NCI-H748 treated with DMSO at 0.1 percent for 48 hours (cell line): Measurements from ENCODE around the gene LHPP.
"Not testable (repeated sequence)": the region's sequence is repeated elsewhere in the genome, so short reads cannot be mapped to it uniquely, and the experiment has no call there.

Experiments
- DNase-seq: peaks from one replicate; lab custom pipeline; 2025; lab: John Stamatoyannopoulos, UW

LHPP gene

DNA sequence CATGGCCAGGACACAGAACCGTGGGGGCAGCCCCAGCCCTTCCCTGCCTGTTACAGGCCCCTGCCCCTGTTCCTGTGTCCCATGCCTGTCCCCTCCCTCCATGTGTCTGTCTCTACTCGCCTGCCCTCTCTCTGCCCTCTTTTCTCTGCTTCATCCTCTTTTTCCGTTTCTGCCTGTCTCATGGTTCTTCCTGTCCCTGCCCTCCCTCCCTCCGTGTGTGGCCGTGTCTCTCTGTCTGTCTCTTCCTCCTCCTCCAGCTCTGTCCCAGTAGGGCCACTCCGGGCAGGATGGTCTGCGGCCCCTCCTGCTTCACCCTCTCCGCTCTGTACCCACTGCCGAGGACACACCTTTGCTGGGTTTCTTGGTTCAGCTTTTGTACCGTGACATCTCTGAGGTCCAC is 145.2 kb downstream of the LHPP start:
- no peak for DNase-seq

DNA sequence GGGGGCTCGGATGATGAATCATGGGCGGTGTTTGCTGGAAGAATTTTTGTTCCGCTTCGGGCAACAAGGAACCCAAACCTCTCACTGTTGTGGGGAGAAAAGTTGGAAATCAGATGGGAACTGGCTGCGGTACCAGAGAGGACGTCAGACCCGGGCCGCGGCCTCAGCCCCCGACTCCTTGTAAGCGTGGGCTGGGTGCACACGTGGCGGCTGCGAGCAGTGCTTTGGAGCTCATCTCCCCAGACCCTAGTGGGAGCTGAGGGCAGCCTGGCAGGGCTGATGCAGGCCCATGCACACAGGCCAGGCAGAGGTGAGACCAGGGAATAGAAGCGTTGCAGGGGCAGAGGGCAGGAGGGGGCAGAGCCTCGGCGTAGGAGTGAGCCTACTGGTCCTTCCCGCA is 146.1 kb downstream of the LHPP start:
- no peak for DNase-seq

DNA sequence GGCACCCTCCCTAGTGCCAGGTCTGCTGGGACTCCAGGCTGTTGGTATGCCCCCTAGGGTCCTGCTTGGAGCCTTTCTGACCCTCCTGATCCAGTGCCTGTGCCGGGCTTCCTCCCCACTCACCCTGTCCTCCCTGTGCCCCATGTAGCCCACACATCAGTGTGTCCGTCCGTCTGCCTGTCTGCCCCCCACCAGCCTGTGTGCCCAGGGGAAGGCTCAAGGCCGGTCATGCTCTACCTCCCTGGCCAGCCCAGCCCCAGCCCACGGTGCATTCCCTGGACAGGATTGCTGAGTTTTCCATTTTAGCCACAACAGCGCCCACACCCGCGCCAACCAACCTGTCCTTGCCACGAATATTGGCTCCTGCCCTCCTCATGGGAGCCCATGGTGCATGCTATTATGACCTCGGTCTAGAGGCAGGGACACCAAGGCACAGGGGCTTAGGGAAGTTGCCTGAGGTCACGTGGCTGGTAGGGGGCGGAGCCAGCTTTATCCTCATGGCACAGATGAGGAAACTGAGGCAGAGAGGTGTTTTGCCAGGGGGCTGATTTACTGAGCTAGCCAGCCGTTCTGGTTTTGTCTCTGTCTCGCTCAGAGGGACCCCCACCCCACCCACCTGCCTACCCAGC is 146.6 kb downstream of the LHPP start:
- DNase-seq, result no peak

DNA sequence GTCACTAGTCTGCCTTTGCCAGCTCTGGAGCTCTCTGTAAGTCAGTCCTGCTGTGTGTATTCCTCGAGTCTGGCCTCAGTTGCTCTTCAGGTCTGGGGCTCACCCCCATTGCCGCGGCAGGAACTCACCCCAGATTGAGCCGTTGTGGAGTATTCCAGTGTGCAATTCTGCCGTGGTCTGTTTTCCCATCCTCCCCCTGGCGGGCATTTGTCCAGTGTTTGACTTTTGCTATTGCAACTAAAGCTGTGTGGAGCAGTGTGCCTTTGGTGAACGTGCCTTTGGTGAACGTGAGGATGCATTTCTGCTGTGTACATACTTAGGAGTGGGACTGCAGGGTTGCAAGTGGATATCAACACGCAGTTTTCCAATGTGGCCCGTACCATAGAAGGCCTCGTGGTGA is 148.1 kb downstream of the LHPP start:
- DNase-seq, result no peak

DNA sequence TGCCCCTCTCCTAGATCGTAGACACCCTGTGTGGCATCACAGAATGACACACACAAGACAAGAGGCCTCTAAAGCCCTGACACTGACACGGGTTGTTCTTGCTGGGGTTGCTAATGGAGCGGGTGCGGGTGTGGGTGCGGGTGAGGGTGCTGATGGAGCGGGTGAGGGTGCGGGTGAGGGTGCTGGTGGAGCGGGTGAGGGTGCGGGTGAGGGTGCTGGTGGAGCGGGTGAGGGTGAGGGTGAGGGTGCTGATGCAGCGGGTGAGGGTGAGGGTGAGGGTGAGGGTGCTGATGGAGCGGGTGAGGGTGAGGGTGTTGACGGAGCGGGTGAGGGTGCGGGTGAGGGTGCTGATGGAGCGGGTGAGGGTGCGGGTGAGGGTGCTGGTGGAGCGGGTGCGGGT is 148.6 kb downstream of the LHPP start:
- not testable (repeated sequence) for DNase-seq

DNA sequence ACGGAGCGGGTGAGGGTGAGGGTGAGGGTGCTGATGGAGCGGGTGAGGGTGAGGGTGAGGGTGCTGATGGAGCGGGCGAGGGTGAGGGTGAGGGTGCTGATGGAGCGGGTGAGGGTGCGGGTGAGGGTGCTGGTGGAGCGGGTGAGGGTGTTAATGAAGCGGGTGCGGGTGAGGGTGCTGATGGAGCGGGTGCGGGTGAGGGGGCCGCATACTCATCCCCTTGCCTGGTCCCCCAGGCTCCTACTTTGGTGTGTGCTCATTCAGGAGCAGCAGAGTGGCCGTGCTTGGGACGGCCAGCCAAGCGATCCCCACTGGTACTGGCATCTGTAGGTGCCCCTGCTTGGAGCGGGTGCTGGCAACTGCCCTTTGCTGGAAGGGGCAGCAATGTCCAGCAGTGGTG is 149.2 kb downstream of the LHPP start:
- not testable (repeated sequence) for DNase-seq

DNA sequence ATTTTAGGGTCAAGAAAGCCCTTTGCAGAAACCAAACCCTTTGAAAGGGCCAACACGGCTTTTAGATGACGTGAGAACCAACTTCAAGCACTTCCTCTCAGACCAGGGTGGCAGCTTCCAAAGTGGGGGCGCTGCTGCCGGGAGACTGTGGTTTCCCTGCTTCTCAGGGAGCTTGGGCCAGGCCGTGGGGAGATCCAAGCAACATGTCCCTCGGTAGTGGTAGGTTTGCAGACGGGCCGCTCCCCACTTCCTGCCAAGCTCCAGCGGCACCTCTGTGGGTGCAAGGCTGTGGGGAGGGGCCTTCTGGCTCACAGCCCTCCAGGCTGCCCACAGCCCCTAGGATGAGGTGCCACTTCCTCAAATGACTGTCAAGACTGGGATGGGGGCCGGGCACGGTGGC is 150.1 kb downstream of the LHPP start:
- no peak for DNase-seq

DNA sequence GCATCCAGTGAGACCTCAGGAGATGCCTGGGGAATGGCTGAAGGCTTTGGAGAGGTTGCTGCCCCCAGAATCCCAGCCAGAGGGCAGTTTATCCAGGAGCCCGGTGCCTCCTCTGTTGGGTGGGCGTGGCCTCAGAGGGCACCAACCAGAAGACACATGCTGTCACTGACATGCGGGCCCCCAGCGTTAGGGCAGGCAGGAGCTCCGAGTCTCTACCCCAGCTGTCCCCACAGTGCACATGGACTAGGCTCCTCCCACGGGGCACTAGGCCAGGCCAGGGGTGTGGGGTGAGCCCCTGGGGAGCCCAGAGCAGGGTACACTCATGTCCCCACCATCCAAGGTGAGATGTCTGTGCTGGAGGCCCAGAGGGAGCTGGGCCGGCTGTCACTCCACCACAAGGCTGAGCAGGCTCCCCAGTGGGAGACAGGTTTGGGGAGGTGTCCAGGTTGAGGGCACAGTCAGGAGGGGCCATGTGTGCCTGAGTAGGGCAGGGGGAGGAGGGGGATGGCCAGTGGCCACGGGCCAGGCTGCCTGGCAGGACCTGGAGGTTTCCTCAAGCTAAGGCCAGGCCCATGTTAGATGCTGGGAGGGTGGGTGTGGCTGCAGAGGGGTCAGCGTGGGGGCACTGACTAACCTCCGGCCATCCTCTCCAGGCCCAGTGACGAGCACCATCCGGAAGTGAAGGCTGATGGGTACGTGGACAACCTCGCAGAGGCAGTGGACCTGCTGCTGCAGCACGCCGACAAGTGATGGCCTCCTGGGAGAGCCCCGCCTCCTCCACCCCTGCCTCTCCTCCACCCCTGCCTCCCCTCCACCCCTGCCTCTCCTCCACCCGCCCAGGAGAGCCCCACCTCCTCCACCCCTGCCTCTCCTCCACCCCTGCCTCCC is 151.2 kb downstream of the LHPP start:
- DNase-seq, result no peak

DNA sequence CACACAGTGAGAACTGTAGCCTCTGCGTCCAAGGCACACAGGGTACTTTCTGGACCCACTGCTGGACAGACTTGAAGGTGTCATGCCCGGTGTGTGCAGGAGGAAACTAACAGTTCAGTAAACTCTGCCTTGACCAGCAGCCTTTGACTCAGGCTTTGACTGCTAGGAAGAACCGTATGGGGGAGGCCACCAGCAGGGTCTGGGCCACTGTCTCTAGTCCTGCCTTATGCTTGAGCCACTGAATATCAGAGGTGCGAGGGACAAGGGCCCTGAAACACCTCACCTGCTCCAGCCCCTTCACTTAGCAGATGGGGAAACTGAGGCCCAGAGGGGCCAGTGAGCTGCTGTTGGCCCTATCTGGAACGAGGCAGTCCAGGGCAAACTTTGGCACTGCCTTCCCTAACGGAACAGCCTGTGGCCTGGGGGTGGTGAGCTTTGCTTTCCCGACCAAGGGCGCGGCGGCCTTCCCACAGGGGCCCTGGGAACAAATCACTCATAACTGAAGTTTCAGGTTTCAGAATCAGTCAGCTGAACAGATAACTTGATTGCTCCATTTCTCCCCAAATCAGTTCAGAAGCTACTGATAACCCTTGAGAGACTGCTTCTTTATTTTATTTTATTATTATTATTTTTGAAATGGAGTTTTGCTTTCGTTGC is 152.5 kb downstream of the LHPP start:
- no peak for DNase-seq

DNA sequence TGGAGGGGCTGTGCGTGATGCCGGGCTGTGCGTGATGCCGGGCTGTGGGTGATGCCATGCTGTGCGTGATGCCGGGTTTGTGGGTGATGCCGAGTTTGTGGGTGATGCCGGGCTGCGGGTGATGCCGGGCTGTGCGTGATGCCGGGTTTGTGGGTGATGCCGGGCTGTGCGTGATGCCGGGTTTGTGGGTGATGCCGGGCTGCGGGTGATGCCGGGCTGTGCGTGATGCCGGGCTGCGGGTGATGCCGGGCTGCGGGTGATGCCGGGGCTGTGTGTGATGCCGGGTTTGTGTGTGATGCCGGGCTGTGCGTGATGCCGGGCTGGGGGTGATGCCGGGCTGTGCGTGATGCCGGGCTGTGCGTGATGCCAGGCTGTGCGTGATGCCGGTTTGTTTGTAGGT is 153.6 kb downstream of the LHPP start:
- DNase-seq, result no peak

DNA sequence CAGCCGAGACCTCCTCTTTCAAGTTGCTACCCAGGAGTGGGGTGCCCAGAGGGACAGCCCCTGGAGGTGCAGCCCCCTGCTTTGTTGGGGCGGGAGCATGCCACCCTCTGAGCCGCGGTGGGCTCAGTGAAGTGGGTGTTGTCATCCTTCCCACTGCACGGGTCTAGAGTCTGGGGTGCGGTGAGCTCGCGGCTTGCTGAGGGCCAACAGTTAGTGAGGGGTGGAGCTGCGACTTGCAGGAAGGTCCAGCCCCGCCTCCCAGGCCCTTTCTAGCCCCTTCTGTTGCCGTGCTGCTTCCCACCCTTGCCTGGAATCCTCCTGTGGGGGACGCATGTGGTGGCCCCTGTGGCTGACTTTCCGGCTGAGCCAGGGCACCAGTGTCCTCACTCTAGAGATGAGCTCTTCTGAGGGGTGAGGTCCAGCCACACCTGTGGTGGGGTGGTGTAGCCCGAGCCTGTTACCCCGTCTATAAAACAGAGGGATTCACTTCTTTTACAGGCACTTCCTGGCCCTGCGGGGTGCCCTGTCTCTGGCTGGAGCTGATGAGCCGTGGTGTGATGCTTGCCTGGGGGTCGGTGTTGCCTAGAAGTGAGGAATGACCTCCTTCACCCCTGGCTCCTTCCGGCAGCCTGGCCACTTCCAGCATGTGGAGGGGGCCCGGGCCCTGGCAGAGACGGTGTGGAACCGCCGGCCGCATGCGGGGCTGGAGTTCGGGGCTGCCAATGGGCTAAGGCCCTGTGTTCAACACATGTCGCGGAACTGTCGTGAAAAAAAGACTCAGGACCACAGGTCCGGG is 154.6 kb downstream of the LHPP start:
- no peak for DNase-seq

DNA sequence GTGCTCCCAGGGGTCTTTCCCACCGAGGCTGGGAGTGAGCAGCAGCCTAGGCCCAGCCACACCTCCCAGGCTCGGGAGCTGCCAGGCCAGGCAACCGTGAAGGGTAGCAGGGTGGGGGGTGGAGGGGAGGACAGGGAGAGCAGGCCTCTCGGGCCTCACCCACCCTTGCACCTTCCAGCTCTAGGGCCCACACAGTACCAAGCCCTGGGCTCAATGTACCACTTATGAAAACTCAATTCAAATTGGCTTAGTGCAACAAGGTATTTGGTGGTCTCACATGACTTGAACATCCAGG is 155.2 kb downstream of the LHPP start:
- no peak for DNase-seq

DNA sequence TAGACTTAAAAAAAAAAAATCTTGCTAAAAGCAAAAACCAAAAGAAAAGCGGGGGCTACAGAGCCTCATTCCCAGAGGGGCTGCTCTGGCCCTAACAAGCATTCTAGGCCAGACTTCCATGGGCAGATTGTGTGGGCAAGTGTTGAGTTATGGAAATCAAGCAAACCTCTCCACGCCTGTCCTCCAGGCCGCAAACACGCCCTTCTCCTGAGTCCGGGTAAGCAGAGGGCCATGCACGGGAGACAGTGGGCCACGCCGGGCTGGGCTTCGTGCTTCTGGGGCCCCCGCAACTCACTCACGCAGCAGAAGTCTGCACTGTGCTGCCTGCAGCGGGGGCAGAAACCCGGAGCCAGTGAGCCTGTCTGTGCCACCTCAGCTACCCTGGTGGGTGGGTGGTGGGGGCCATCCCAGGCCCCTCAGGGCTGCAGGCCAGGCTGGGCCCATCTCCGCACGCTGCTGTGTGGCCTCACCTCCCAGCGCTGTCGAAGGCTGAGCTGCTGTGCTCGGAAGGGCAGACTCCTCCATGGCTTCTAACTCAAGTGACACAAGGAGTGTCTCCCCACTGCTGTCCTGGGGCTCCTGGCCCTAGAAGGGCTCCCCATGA is 156.9 kb downstream of the LHPP start:
- DNase-seq, result no peak

DNA sequence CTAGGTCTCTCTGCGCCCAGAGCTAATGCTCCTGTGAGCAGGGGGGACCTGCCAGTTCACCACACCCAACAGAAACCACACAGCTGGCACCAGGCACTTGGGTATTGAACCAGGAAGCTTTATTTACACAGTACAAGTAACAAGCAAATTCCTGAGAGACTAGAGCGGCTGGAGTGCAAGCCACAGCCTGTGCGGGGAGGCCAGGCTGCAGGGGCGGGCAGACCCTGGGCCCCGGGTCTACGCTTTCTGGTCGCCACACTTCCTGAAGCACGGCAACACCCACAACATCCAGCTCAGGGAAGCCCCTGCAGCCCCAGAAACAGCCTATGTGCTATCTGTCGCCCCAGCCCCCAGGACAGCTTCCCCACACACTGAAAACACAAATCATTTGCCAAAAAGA is 157.6 kb downstream of the LHPP start:
- DNase-seq, result no peak

DNA sequence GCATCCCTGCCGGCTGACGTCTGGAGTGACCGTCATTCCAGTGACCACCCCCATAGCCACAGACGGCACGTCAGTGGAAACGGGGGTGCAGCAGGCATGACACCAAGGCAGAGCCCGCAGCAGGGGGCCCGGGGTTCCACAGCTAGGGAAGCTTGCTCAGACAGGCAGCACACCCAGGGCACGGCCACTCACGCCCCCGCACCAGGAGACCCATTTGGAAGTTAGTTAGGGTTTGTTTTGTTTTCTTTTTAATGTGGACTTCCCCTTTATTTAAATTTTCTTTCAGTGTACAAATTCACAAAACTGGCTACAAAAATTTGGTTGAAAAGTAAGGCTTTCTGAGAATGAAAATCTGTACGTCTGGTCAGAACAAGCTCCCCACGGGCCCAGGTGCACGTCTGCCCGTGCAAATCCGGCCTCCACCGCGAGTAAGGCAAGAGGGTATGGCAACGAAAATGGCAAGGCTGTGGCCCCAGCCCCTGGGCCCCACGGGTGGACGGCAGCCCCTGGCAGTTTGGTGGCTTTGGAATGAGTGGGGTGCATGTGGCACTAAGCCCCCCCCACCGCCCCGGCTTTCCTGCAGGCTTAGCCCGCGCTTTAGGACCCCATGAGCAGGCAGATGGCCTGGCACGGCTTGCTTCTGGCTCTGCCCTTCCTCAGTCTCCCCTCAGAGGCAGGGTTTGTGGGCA is 158.3 kb downstream of the LHPP start:
- DNase-seq, result no peak

DNA sequence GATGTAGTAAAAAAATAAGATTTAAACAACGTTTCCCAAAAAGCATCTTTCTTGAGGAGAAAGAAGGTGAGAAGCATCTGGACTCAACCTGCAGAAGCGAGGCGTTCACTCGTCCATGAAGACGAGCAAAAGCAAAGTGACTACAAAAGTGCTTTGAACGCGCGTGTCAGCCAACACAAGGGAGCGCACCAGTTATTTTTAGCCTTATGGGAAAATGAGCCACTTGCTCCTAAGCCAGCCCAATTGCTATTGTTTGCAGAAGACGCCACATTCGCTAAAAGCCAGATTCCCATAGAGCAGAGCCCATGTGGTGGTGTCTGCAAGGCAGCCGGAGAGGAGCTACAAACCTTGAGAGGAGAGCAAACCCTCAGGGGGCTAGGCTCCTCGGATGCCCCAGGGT is 160.0 kb downstream of the LHPP start:
- DNase-seq, result no peak

DNA sequence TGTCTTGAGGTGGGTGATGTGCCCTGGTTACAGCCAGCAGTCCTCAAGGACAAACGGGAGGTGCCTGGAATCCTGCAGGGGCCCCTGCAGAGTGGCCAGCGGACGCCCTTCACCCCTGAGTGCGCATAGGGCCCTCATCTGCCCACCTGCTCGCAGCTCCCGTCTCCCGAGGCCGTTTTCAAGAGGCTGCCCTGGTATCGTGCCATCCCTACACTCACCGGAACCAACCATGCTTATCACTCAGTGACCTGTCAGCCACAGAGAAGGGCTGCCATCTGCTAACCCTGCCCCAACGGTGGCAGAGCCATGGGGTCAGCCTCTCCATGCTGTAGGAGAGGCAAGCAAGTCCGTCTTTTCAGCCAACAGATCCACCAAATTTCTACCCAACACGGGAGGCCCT is 160.5 kb downstream of the LHPP start:
- no peak for DNase-seq

DNA sequence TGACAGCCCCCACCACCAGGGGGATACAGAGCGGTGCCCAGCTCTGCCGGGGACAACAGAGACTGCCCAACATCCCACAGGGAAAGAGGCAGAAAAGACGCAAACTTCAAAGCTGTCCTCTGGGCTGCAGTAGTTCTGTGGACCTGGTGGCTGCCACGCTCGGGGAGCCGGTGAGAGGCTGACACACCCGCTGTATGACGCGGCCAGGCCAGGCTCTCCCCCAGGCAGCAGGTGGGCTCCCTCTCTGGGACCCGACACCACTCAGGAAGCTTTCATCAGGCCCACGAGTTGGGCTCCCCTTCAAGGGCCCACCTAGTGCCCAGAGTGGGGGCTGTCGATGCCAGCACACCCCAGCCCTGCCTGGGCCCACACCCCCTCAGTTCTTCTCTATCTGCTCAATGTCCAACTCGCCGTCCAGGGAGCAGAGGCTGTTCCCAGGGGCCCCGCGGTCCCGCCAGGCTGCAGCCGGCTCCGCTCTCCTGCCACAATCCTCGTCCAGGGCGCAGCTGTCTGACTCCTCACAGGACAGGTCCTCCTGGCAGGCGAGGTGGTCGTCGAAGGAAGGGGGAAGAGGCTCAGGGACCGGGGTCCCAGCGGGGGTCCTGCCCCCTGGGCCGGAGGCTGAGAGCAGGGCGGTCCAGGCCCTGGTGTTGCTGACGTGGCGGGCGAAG is 161.4 kb downstream of the LHPP start:
- DNase-seq, result no peak

DNA sequence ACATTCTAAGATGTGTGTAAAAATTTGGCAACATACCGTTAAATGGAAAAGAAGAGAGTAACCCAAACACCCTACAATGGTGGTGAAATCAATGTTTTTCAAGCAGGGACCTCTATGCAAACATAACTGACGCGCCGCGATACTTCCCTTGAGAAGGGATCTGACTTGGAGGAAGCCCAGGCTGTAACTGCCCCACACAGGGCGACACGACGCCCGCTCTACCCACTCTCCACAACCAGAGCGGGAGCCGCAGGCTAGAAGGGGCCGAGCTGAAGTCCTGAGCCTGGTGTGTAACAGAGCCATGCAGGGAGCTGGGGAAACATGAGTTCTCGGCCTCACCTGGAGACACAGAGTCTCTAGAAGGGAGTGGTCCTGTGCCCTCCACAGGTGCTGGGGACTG is 162.4 kb downstream of the LHPP start:
- no peak for DNase-seq

DNA sequence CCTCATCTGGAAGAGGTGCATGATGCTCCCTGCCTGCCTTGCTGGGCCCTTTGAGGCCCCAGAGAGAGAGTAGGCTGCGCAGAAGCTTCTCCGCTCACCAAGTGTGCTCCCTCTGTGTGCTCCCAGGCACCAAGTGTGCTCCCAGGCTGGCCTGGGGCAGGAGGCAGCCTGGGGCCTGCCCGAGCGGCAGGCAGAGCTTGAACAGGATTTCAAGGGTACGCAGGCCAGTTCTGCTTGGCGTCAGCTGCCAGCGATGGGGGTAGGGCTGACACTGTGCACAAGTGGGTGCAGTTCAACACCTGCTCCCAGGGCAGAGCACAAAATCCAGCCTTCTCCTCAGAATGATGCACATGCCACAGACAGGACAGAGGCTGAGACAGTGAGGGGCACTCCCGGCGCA is 162.8 kb downstream of the LHPP start:
- no peak for DNase-seq

DNA sequence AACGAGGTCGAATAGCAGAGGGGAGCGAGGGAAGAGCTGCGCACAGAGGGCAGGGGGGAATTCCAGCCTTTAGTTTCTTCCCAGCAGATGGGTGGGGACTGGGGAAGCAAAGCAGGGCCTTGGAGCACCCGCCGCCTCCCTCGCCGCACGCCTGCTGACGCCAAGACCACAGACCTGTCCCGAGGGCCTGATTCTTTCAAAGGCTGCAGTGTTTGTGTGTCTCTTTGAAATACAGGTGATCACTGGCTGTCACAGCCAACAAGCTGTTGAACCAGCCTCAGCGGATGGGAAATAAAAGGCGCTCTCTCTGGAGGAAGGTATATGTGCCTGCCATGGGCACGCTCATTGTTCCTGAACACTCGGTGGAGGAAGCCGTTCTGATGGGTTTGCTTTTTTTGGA is 163.3 kb downstream of the LHPP start:
- no peak for DNase-seq
